K562 (cell line): ENCODE measurements around the gene ACSBG1. TPM values are rescaled to one million over a fixed set of nuclear protein-coding genes. Genes with fewer than 3 reads are reported as not detected.

ENCODE experiments used
- ATAC-seq: fragments of 200-7000 bp; cut with Tn5 transposase; 3 replicates; pipeline ENCODE4 v1.9.1; 2020; ENCODE audit warnings: moderate library complexity
- BruUV-seq: library from RNA; stranded (reverse); fragments of 400-500 nt; replicated peaks from 2 replicates; lab custom pipeline; 2021; lab: Mats Ljungman, UMichigan
- CTCF ChIA-PET: fragments of 300-600 bp; formaldehyde crosslinking; extraction: SDS; loops from one replicate; lab custom pipeline; 2021; ENCODE audit warnings: low intra/inter-chr PET ratio; lab: Yijun Ruan, JAX
- POLR2A ChIA-PET: fragments of 300-600, 350-650 bp; sonication (Branson Sonifier 250); formaldehyde crosslinking; extraction: SDS; loops from one replicate; lab custom pipeline; 2021; ENCODE audit warnings: antibody characterized with exemption, inconsistent platforms; lab: Yijun Ruan, JAX
- DNase-seq, 4 experiments: peaks; one replicate each; pipeline versions ENCODE4 v3.0.0 to v3.0.0-alpha.2; 2011 to 2018; ENCODE audit warnings: low spot score in 3 of 4, mixed read lengths in 3 of 4; ENCODE audit errors: extremely low read depth in 1 of 4
- FAIRE-seq: peaks from 2 replicates; lab custom pipeline; 2011; peaks lifted over from hg19 to GRCh38; lab: Jason Lieb, UNC
- H2AFZ ChIP-seq: 2 replicates; pipeline ENCODE4 v1.6.0; 2011; ENCODE audit warnings: low read depth, low read length, control low read depth, inconsistent platforms
- H3K27ac ChIP-seq: fragments of 200-600 bp; 3 replicates; pipeline ENCODE4 v1.8.0; 2011; ENCODE audit warnings: low read depth, mild to moderate bottlenecking, control low read depth, inconsistent platforms, low read length, moderate library complexity, mixed read lengths; ENCODE audit errors: extremely low read depth
- H3K27me3 ChIP-seq, 2 experiments: fragments of 300-600 bp in 1 of 2; 2 replicates in 1 of 2; 3 replicates in 1 of 2; pipeline versions ENCODE4 v1.6.0 to v1.8.0; 2011; ENCODE audit warnings: inconsistent platforms in 2 of 2, low read length in 2 of 2, mild to moderate bottlenecking in 1 of 2, mixed read lengths in 1 of 2, moderate library complexity in 1 of 2; ENCODE audit not compliant: control insufficient read depth in 2 of 2, insufficient read depth in 2 of 2
- H3K36me3 ChIP-seq: fragments of 300-600 bp; 3 replicates; pipeline ENCODE4 v1.8.0; 2011; ENCODE audit warnings: mild to moderate bottlenecking, low read length, inconsistent platforms; ENCODE audit not compliant: control insufficient read depth, insufficient read depth
- H3K4me1 ChIP-seq, 2 experiments: fragments of 200-600 bp in 1 of 2; replicated peaks in 1 of 2; 2 replicates in 1 of 2; 3 replicates in 1 of 2; pipeline versions ENCODE4 v1.5.1 to v1.8.0; 2011; ENCODE audit warnings: inconsistent platforms in 2 of 2, low read length in 2 of 2, mild to moderate bottlenecking in 1 of 2, mixed read lengths in 1 of 2, moderate library complexity in 1 of 2; ENCODE audit not compliant: control insufficient read depth in 2 of 2, insufficient read depth in 2 of 2
- H3K4me2 ChIP-seq: 2 replicates; pipeline ENCODE4 v1.6.1; 2011; ENCODE audit warnings: low read length, control low read depth, inconsistent platforms, mixed read lengths; ENCODE audit not compliant: insufficient read depth
- H3K4me3 ChIP-seq: fragments of 200-600 bp; sonication (generic), shearing (Covaris generic); 2 replicates; pipeline ENCODE4 v1.5.1; 2016; ENCODE audit warnings: control low read depth, inconsistent platforms
- H3K79me2 ChIP-seq: fragments of 200-600 bp; 3 replicates; pipeline ENCODE4 v1.8.0; 2011; ENCODE audit warnings: low read length, inconsistent platforms; ENCODE audit not compliant: control insufficient read depth, insufficient read depth
- H3K9ac ChIP-seq, 2 experiments: 2 replicates each; pipeline versions ENCODE4 v1.6.0 to v1.6.1; 2011; ENCODE audit warnings: low read depth in 2 of 2, low read length in 2 of 2, control low read depth in 1 of 2, inconsistent platforms in 1 of 2, mild to moderate bottlenecking in 1 of 2, mixed read lengths in 1 of 2; ENCODE audit not compliant: insufficient read depth in 1 of 2
- H3K9me1 ChIP-seq: one replicate; pipeline ENCODE4 v1.6.0; 2011; ENCODE audit warnings: inconsistent platforms, mild to moderate bottlenecking, low read length, moderate library complexity; ENCODE audit not compliant: control insufficient read depth, insufficient read depth
- H3K9me3 ChIP-seq: replicated peaks from 2 replicates; pipeline ENCODE4 v1.5.1; 2011; ENCODE audit warnings: low read depth, low read length, inconsistent platforms; ENCODE audit not compliant: control insufficient read depth, insufficient read depth
- H4K20me1 ChIP-seq: replicated peaks from 2 replicates; pipeline ENCODE4 v1.6.1; 2011; ENCODE audit warnings: low read length, inconsistent platforms, mixed read lengths; ENCODE audit not compliant: control insufficient read depth, insufficient read depth
- ETV5 ChIP-seq: sonication (generic); formaldehyde crosslinking; IDR thresholded peaks from 2 replicates; pipeline ENCODE4 v1.4.0; 2020; ENCODE audit warnings: low read depth, mild to moderate bottlenecking, missing genetic modification reagents
- HIVEP1 ChIP-seq: fragments of 250-450 bp; sonication (Bioruptor Pico); IDR thresholded peaks from 2 replicates; pipeline ENCODE4 v1.4.0; 2020; ENCODE audit warnings: mild to moderate bottlenecking
- MEF2D ChIP-seq: conservative IDR thresholded peaks from 2 replicates; pipeline ENCODE4 v1.6.1; 2016; ENCODE audit warnings: low read depth, missing genetic modification characterization, missing compliant biosample characterization
- MIER1 ChIP-seq: fragments of 450-650 bp; IDR thresholded peaks from 2 replicates; pipeline ENCODE4 v1.6.1; 2016; ENCODE audit warnings: antibody characterized with exemption, mild to moderate bottlenecking, low read depth
- NFE2 ChIP-seq: IDR thresholded peaks from 2 replicates; pipeline ENCODE4 v1.6.1; 2014; ENCODE audit warnings: antibody characterized with exemption, low read depth
- RBFOX2 ChIP-seq: fragments of 200-400 bp; formaldehyde crosslinking; IDR thresholded peaks from 2 replicates; pipeline ENCODE4 v1.6.1; 2017; ENCODE audit warnings: low read depth, mild to moderate bottlenecking, low read length, moderate library complexity
- RHOXF2B ChIP-seq: fragments of 250-450 bp; sonication (Bioruptor Pico); conservative IDR thresholded peaks from 2 replicates; pipeline ENCODE4 v1.5.1; 2021
- SIN3B ChIP-seq: fragments of 450-650 bp; IDR thresholded peaks from 2 replicates; pipeline ENCODE4 v1.6.1; 2017; ENCODE audit warnings: low read depth, mild to moderate bottlenecking, moderate library complexity
- SPI1 ChIP-seq: IDR thresholded peaks from 2 replicates; pipeline ENCODE4 v1.6.1; 2011; ENCODE audit warnings: low read depth, low read length, control low read depth, borderline replicate concordance
- ZBTB5 ChIP-seq: fragments of 450-650 bp; IDR thresholded peaks from 2 replicates; pipeline ENCODE4 v1.6.1; 2017; ENCODE audit warnings: antibody characterized with exemption
- ZNF644 ChIP-seq: fragments of 200-800 bp; sonication (Bioruptor generic); IDR thresholded peaks from 2 replicates; pipeline ENCODE4 v1.6.1; 2016; ENCODE audit warnings: low read depth, missing genetic modification characterization, missing compliant biosample characterization
- ZNF77 ChIP-seq: fragments of 250-450 bp; sonication (Bioruptor Pico); IDR thresholded peaks from 2 replicates; pipeline ENCODE4 v1.5.0; 2020
- ZNF780A ChIP-seq: fragments of 250-450 bp; sonication (Bioruptor Pico); IDR thresholded peaks from 2 replicates; pipeline ENCODE4 v1.5.0; 2021; ENCODE audit warnings: mild to moderate bottlenecking
- WGBS: fragments of 100-300 bp; shearing (Covaris generic); methylation state at CpG from one replicate; pipeline ENCODE4 v1.1.6; 2016; ENCODE audit warnings: low coverage, mixed read lengths; ENCODE audit not compliant: insufficient coverage; ENCODE audit errors: missing lambda C conversion rate; 5-methylcytosine and 5-hydroxymethylcytosine counted together
- in situ Hi-C: fragments of 300-500 bp; cut with MboI; formaldehyde crosslinking; loops from 4 replicates; pipeline ENCODE4 v1.15.0; 2018; ENCODE audit warnings: inconsistent platforms, mixed read lengths
- intact Hi-C: fragments of 100-400 bp; cut with micrococcal nuclease; formaldehyde crosslinking; loops from 2 replicates; pipeline ENCODE4 v1.14.2; 2022
- polyA plus RNA-seq, 8 experiments: library from polyadenylated mRNA; depleted of rRNA in 4 of 8; stranded (reverse) in 5 of 8; unstranded in 3 of 8; fragments of >200 nt; fragmentation: Nextera tagmentation in 2 of 8; fragmentation: Illumina TruSeq in 1 of 8; extraction: Ambion mirVana in 2 of 8; extraction: Trizol in 1 of 8; gene quantifications; 2 replicates each; pipeline versions ENCODE4 v1.2.1 to v1.2.3, GENCODE V29; 2011 to 2014; ENCODE audit warnings: inconsistent platforms in 1 of 8, missing spikeins in 1 of 8
- total RNA-seq, 7 experiments: library from RNA; depleted of rRNA in 6 of 7; stranded (reverse); fragments of >200 nt in 6 of 7; fragmentation: Illumina TruSeq in 2 of 7; extraction: Trizol in 2 of 7; gene quantifications; 2 replicates each; pipeline versions ENCODE4 v1.2.1 to v1.2.3, GENCODE V29; 2011 to 2021; ENCODE audit warnings: low replicate concordance in 1 of 7

Gene ACSBG1
- total and polyA plus RNA-seq, 9 of the 15 experiments (the other 6 are each of a cell fraction or from before 2014, with no cell fraction given), result 0.36 to 6.4 (median 2.5) TPM

GRCh38 chr15:78205856-78206255 lies 28.5 kb downstream of the ACSBG1 start:
- CTCF ChIA-PET, result no interaction called here
- intact Hi-C loops, result no loop called here
- no peak overlapping the region for H3K4me3 ChIP-seq
- no peak for ATAC-seq
- in situ Hi-C loops, result no loop called here
- no peak for TF ChIP-seq MIER1
- TF ChIP-seq RHOXF2B (CRISPR knock-in tag), result no peak
- TF ChIP-seq MEF2D (tag), result no peak
- no peak for TF ChIP-seq ZBTB5
- TF ChIP-seq ETV5 (CRISPR knock-in tag), result no peak
- no peak for TF ChIP-seq SPI1
- TF ChIP-seq HIVEP1 (CRISPR knock-in tag), result no peak
- no peak for TF ChIP-seq ZNF77 (CRISPR knock-in tag)
- no peak for TF ChIP-seq ZNF780A (CRISPR knock-in tag)
- TF ChIP-seq ZNF644 (tag), result no peak
- TF ChIP-seq SIN3B, result no peak
- no peak for TF ChIP-seq RBFOX2
- no peak for TF ChIP-seq NFE2
- no peak overlapping the region for H2AFZ ChIP-seq
- H3K4me1 ChIP-seq, result peaks cover 0 to 16% of the 10 kb centered on the region in 2 experiments; a peak in 3 of 5 replicates
- H3K79me2 ChIP-seq, result no peaks in the 10 kb centered on the region
- H3K9me1 ChIP-seq, result no peaks in the 10 kb centered on the region
- POLR2A ChIA-PET, result interaction anchor here (0.6 to 1.3 kb wide), 2 partner anchors 10 to 16 kb away, joined by 3 to 7 read pairs; no protein-coding TSS in a partner anchor
- H3K27me3 ChIP-seq, result peaks cover 9 to 11% of the 10 kb centered on the region in 2 experiments; a peak in 4 of 5 replicates
- H4K20me1 ChIP-seq, result no peaks in the 10 kb centered on the region
- BruUV-seq, result no TSS peak
- 64% methylated on average over 10 of the region's 10 CpGs for WGBS
- no peak overlapping the region for H3K4me2 ChIP-seq
- H3K9ac ChIP-seq, result no peak overlapping the region
- H3K27ac ChIP-seq, result no peak overlapping the region
- H3K9me3 ChIP-seq, result no peaks in the 10 kb centered on the region
- no peaks in the 10 kb centered on the region for H3K36me3 ChIP-seq
- no peak for DNase-seq
- no peak for FAIRE-seq
